PC-3 (cell line): ENCODE results near the gene CA6.

Experiments
- CTCF ChIP-seq: fragments of 300-600 bp; sonication (generic); conservative IDR thresholded peaks from 2 replicates; pipeline ENCODE4 v1.5.1; 2017; ENCODE audit warnings: antibody characterized with exemption, low read depth, mild to moderate bottlenecking, low read length
- EZH2 ChIP-seq: fragments of 300-600 bp; sonication (generic); IDR thresholded peaks from one replicate; pipeline ENCODE4 v1.6.1; 2017; ENCODE audit warnings: antibody characterized with exemption, mild to moderate bottlenecking, low read length; ENCODE audit not compliant: unreplicated experiment
- EZH2phosphoT487 ChIP-seq: fragments of 300-600 bp; sonication (generic); IDR thresholded peaks from 2 replicates; pipeline ENCODE4 v1.6.1; 2018; ENCODE audit warnings: mild to moderate bottlenecking, antibody characterized with exemption, low read length, borderline replicate concordance

- TF ChIP-seq CTCF (no peak), EZH2phosphoT487 (no peak), EZH2 (no peak)
These were observed 11.0 kb downstream of the CA6 start for GRCh38 chr1:8956461-8957349.
